H1 (cell line): Measurements from ENCODE around the gene MDH1. TPM values are rescaled to one million over a fixed set of nuclear protein-coding genes. Genes with fewer than 3 reads are reported as not detected.

ENCODE experiments used
- CTCF ChIA-PET: fragments of 300-600 bp; sonication (Branson Sonifier 250); formaldehyde crosslinking; loops from one replicate; lab custom pipeline; 2021; ENCODE audit not compliant: partially characterized antibody; lab: Charles Lee
- POLR2A ChIA-PET: fragments of 300-600 bp; sonication (Branson Sonifier 250); formaldehyde crosslinking; loops from one replicate; lab custom pipeline; 2021; ENCODE audit warnings: inconsistent platforms; ENCODE audit not compliant: partially characterized antibody; lab: Charles Lee
- DNase-seq, 2 experiments: peaks; one replicate each; pipeline versions ENCODE4 v3.0.0 to v3.0.0-alpha.2; 2010 to 2022; ENCODE audit warnings: low spot score in 2 of 2, low read depth in 1 of 2, mixed read lengths in 1 of 2
- FAIRE-seq: peaks from 2 replicates; lab custom pipeline; 2011; peaks lifted over from hg19 to GRCh38; lab: Jason Lieb, UNC
- H2AFZ ChIP-seq: 2 replicates; pipeline ENCODE4 v1.8.1; 2012; ENCODE audit warnings: low read length, inconsistent platforms
- H2AK5ac ChIP-seq: 2 replicates; pipeline ENCODE4 v1.6.1; 2013; ENCODE audit warnings: low read depth, low read length
- H2BK120ac ChIP-seq: replicated peaks from 2 replicates; pipeline ENCODE3; 2013; ENCODE audit warnings: low read depth, low read length, inconsistent platforms
- H2BK12ac ChIP-seq: 2 replicates; pipeline ENCODE4 v1.6.1; 2013; ENCODE audit warnings: low read depth, low read length
- H2BK15ac ChIP-seq: 2 replicates; pipeline ENCODE4 v1.6.1; 2013; ENCODE audit warnings: low read length
- H2BK20ac ChIP-seq: 2 replicates; pipeline ENCODE4 v1.6.1; 2013; ENCODE audit warnings: low read length
- H2BK5ac ChIP-seq: 2 replicates; pipeline ENCODE4 v1.6.1; 2013; ENCODE audit warnings: low read depth, low read length
- H3K14ac ChIP-seq: 2 replicates; pipeline ENCODE4 v1.6.1; 2013; ENCODE audit warnings: inconsistent platforms; ENCODE audit not compliant: insufficient read length
- H3K18ac ChIP-seq: 2 replicates; pipeline ENCODE4 v1.6.1; 2013; ENCODE audit warnings: low read length; ENCODE audit errors: extremely low read depth
- H3K23ac ChIP-seq: 2 replicates; pipeline ENCODE4 v1.6.1; 2013; ENCODE audit warnings: inconsistent platforms; ENCODE audit not compliant: insufficient read length
- H3K23me2 ChIP-seq: 2 replicates; pipeline ENCODE4 v1.6.1; 2013; ENCODE audit warnings: low read depth, low read length
- H3K27ac ChIP-seq: 2 replicates; pipeline ENCODE4 v1.6.1; 2011; ENCODE audit warnings: low read depth, low read length, inconsistent platforms
- H3K27me3 ChIP-seq, 4 experiments: replicated peaks in 1 of 4; 1 replicate in 1 of 4; 2 replicates in 3 of 4; pipeline versions ENCODE4 v1.6.1 to v1.8.1; 2011 to 2013; ENCODE audit warnings: low read length in 3 of 4, mild to moderate bottlenecking in 3 of 4, inconsistent platforms in 2 of 4, mixed read lengths in 2 of 4, moderate library complexity in 1 of 4; ENCODE audit not compliant: control insufficient read depth in 3 of 4, insufficient read depth in 3 of 4; ENCODE audit errors: extremely low read depth in 1 of 4
- H3K36me3 ChIP-seq, 4 experiments: 2 replicates each; pipeline versions ENCODE4 v1.6.1 to v1.8.1; 2011 to 2013; ENCODE audit warnings: mild to moderate bottlenecking in 4 of 4, low read length in 3 of 4, moderate library complexity in 2 of 4, control low read depth in 1 of 4, inconsistent platforms in 1 of 4; ENCODE audit not compliant: insufficient read depth in 4 of 4, control insufficient read depth in 2 of 4
- H3K4ac ChIP-seq: replicated peaks from 2 replicates; pipeline ENCODE3; 2013; ENCODE audit warnings: low read length, low read depth, mixed read lengths, inconsistent platforms; ENCODE audit not compliant: insufficient read length
- H3K4me1 ChIP-seq, 4 experiments: replicated peaks in 1 of 4; 1 replicate in 1 of 4; 2 replicates in 3 of 4; pipeline versions ENCODE4 v1.6.1 to v1.8.1; 2011 to 2013; ENCODE audit warnings: low read length in 3 of 4, inconsistent platforms in 2 of 4, mixed read lengths in 1 of 4; ENCODE audit not compliant: insufficient read depth in 4 of 4, control insufficient read depth in 3 of 4
- H3K4me2 ChIP-seq, 2 experiments: 2 replicates each; pipeline versions ENCODE4 v1.6.1 to v1.8.1; 2011 to 2013; ENCODE audit warnings: low read depth in 2 of 2, low read length in 2 of 2, control low read depth in 1 of 2, inconsistent platforms in 1 of 2, mild to moderate bottlenecking in 1 of 2; ENCODE audit not compliant: insufficient read depth in 1 of 2
- H3K4me3 ChIP-seq, 4 experiments: fragments of 200-600, 300-600 bp in 1 of 4; sonication (generic), shearing (Covaris generic), sonication (Bioruptor Twin) in 1 of 4; 2 replicates each; pipeline versions ENCODE4 v1.5.1 to v1.8.1; 2011 to 2016; ENCODE audit warnings: low read length in 4 of 4, low read depth in 3 of 4, control low read depth in 2 of 4, inconsistent platforms in 2 of 4, mild to moderate bottlenecking in 2 of 4, mixed read lengths in 1 of 4, moderate library complexity in 1 of 4; ENCODE audit not compliant: insufficient read depth in 2 of 4; ENCODE audit errors: extremely low read depth in 1 of 4
- H3K56ac ChIP-seq: replicated peaks from 2 replicates; pipeline ENCODE3; 2013; ENCODE audit warnings: low read depth, mild to moderate bottlenecking, mixed read lengths, low read length, inconsistent platforms; ENCODE audit not compliant: insufficient read length
- H3K79me1 ChIP-seq: 2 replicates; pipeline ENCODE4 v1.6.1; 2013; ENCODE audit warnings: low read depth, low read length, control low read depth
- H3K79me2 ChIP-seq, 2 experiments: 2 replicates each; pipeline versions ENCODE4 v1.6.1 to v1.8.1; 2012 to 2013; ENCODE audit warnings: low read length in 2 of 2, mild to moderate bottlenecking in 2 of 2, inconsistent platforms in 1 of 2; ENCODE audit not compliant: insufficient read depth in 2 of 2, control insufficient read depth in 1 of 2
- H3K9ac ChIP-seq, 4 experiments: replicated peaks in 1 of 4; 1 replicate in 1 of 4; 2 replicates in 3 of 4; pipeline versions ENCODE4 v1.6.1 to v1.8.1; 2011 to 2013; ENCODE audit warnings: low read depth in 3 of 4, low read length in 3 of 4, control low read depth in 2 of 4, mild to moderate bottlenecking in 2 of 4, moderate library complexity in 2 of 4, inconsistent platforms in 1 of 4; ENCODE audit errors: extremely low read depth in 1 of 4
- H3K9me3 ChIP-seq, 2 experiments: 2 replicates each; pipeline versions ENCODE4 v1.6.1 to v1.8.1; 2012 to 2013; ENCODE audit warnings: mild to moderate bottlenecking in 2 of 2, moderate library complexity in 2 of 2, control low read depth in 1 of 2, inconsistent platforms in 1 of 2, low read depth in 1 of 2, low read length in 1 of 2, mixed read lengths in 1 of 2; ENCODE audit not compliant: insufficient read depth in 2 of 2
- H4K20me1 ChIP-seq, 2 experiments: replicated peaks in 1 of 2; 2 replicates each; pipeline versions ENCODE3 to v1.8.1; 2011 to 2013; ENCODE audit warnings: inconsistent platforms in 2 of 2, low read length in 2 of 2, mild to moderate bottlenecking in 1 of 2; ENCODE audit not compliant: insufficient read depth in 2 of 2, control insufficient read depth in 1 of 2
- H4K5ac ChIP-seq: 2 replicates; pipeline ENCODE4 v1.6.1; 2013; ENCODE audit warnings: low read length, low read depth, mixed read lengths, inconsistent platforms; ENCODE audit not compliant: insufficient read length
- H4K8ac ChIP-seq: 2 replicates; pipeline ENCODE4 v1.8.0; 2013; ENCODE audit warnings: mild to moderate bottlenecking, moderate library complexity, low read length, inconsistent platforms; ENCODE audit not compliant: insufficient read depth; ENCODE audit errors: extremely low read depth
- H4K91ac ChIP-seq: replicated peaks from 2 replicates; pipeline ENCODE3; 2013; ENCODE audit warnings: low read length, mixed read lengths, inconsistent platforms; ENCODE audit not compliant: insufficient read length
- SP1 ChIP-seq: IDR thresholded peaks from 2 replicates; pipeline ENCODE4 v1.6.1; 2011; ENCODE audit warnings: low read depth, low read length
- WGBS, 2 experiments: shearing (Covaris generic) in 1 of 2; methylation state at CpG; one replicate each; pipeline versions ENCODE4 v1.1.6 to v1.1.7; 2013 to 2015; ENCODE audit warnings: low lambda C conversion rate in 2 of 2, mixed read lengths in 2 of 2, inconsistent platforms in 1 of 2, low coverage in 1 of 2, missing lambda C conversion rate in 1 of 2; ENCODE audit not compliant: insufficient replicate concordance in 2 of 2, insufficient coverage in 1 of 2, insufficient read length in 1 of 2; ENCODE audit errors: extremely low coverage in 1 of 2, missing lambda C conversion rate in 1 of 2; 5-methylcytosine and 5-hydroxymethylcytosine counted together
- polyA plus RNA-seq, 7 experiments: library from polyadenylated mRNA; depleted of rRNA in 3 of 7; stranded (reverse) in 5 of 7; unstranded in 2 of 7; fragments of >200 nt in 5 of 7; fragments of 200-250 nt in 2 of 7; gene quantifications; 1 replicate in 5 of 7; 2 replicates in 1 of 7; 4 replicates in 1 of 7; pipeline versions ENCODE4 v1.2.1 to v1.2.3, GENCODE V29; 2011 to 2013; ENCODE audit warnings: missing spikeins in 2 of 7, mixed read lengths in 2 of 7
- total RNA-seq: library from RNA; stranded (reverse); fragmentation: NEBNext Ultra II Directional; extraction: Animal tissue kit (Norgen Biotek cat#: 25700); gene quantifications from 2 replicates; pipeline ENCODE4 v1.2.1, GENCODE V29; 2021

Gene MDH1
- total and polyA plus RNA-seq, 2 of the 8 experiments (the other 6 are each of a cell fraction or from before 2014, with no cell fraction given), result 353 to 376 TPM

DNA sequence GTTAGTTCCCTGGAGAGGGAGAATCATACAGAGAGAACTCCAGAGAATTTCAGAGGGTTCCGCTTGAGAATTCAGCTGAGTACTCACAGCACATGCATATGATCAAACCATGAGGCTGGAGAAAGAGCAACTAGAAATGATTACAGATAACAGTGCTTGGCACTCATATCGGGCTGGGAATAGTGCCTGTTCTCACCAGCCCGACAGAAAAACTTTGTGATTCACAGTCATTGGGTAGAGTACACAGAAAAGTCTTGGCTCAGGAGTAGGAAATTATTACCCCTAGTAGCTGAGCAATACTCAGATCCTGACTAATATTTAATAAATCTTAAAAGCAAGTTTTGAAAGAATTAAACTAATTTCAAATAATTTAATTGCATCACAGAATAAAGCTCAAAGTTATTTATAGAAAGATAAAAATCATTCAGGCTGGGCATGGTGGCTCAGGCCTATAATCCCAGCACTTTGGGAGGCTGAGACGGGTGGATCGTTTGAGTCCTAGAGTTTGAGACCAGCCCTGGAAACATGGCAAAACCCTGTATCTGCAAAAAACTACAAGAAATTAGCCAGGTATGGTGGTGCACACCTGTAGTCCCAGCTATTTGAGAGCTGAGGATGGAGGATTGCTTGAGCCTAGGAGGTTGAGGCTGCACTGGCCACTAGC lies 7.3 kb upstream of the MDH1 start:
- Histone ChIP-seq H3K9me3 (no peaks in the 10 kb centered on the region), H3K14ac (no peak overlapping the region), H2BK12ac (no peak overlapping the region), H3K9ac (no peak overlapping the region), H3K79me1 (peaks cover 2% of the 10 kb centered on the region; the same call in 1 of the 2 replicates), H4K8ac (no peak overlapping the region), H3K23ac (no peak overlapping the region), H2BK120ac (no peak overlapping the region), H3K79me2 (peaks cover 1 to 100% of the 10 kb centered on the region in 2 experiments; a peak in 3 of 4 replicates), H2BK5ac (no peak overlapping the region), H3K4me3 (no peak overlapping the region), H4K91ac (no peak overlapping the region), H3K18ac (no peak overlapping the region), H3K56ac (no peak overlapping the region), H2AK5ac (no peak overlapping the region), H3K23me2 (no peaks in the 10 kb centered on the region), H3K4ac (no peak overlapping the region), H3K4me2 (no peak overlapping the region), H4K5ac (no peak overlapping the region), H2AFZ (no peak overlapping the region), H3K4me1 (peaks cover 0 to 8% (median 3%) of the 10 kb centered on the region in 4 experiments; a peak in 4 of 7 replicates), H3K27me3 (no peaks in the 10 kb centered on the region), H3K27ac (no peak overlapping the region), H3K36me3 (no peaks in the 10 kb centered on the region), H2BK15ac (no peak overlapping the region), H2BK20ac (no peak overlapping the region), H4K20me1 (no peaks in the 10 kb centered on the region)
- POLR2A ChIA-PET, result interaction anchor here (0.6 kb wide), 1 partner anchor 313 kb away, joined by 3 read pairs; no protein-coding TSS in a partner anchor
- TF ChIP-seq SP1, result no peak
- WGBS, 2 experiments, result 76% methylated on average over 5 of the region's 5 CpGs; no CpG with 5 or more reads in 1 of the 2 experiments
- FAIRE-seq (no peak), DNase-seq (no peak)
- CTCF ChIA-PET, result interaction anchor here (1.2 to 1.3 kb wide), 2 partner anchors 12 to 25 kb away, joined by 4 read pairs; no protein-coding TSS in a partner anchor
